ENCODE measurements around the gene VAV3. TPM values are rescaled to one million over a fixed set of nuclear protein-coding genes. Genes with fewer than 3 reads are reported as not detected.
A peak's percentile ranks its signal among the peaks of the same experiment; 100 is the strongest.

Gene VAV3
- polyA plus RNA-seq, 1 of the 3 experiments (the other 2 are of a cell fraction): not detected

- Histone ChIP-seq H3K79me2 (ENCODE audit: insufficient read depth) (no peaks in the 10 kb centered on the region), H4K20me1 (ENCODE audit: insufficient read depth) (no peaks in the 10 kb centered on the region), H3K4me1 (ENCODE audit: control insufficient read depth in 1 of 2, insufficient read depth in 2 of 2, low read depth in 1 of 2, low read length in 1 of 2) (peaks cover 0 to 9% of the 10 kb centered on the region in 2 experiments; a peak in 2 of 4 replicates), H3K4me3 (ENCODE audit: low read depth in 2 of 2, low read length in 1 of 2) (no peak overlapping the region), H3K9me2 (no peaks in the 10 kb centered on the region), H3K27ac (ENCODE audit: low read depth in 2 of 2, low read length in 1 of 2) (peak overlapping the region in 1 of 2 experiments; percentile 76; a peak in 2 of 4 replicates), H3F3A (replicated peaks; ENCODE audit: insufficient read depth) (no peaks in the 10 kb centered on the region), H3K9ac (no peak overlapping the region), H3K36me3 (replicated peaks in 1 of 2; ENCODE audit: control insufficient read depth in 1 of 2, insufficient read depth in 2 of 2, low read length in 1 of 2) (no peaks in the 10 kb centered on the region), H3K27me3 (ENCODE audit: insufficient read depth) (no peaks in the 10 kb centered on the region), H3K4me2 (no peak overlapping the region), H3K9me3 (no peaks in the 10 kb centered on the region), H2AFZ (ENCODE audit: low read depth) (no peak overlapping the region)
- POLR2A ChIA-PET: no interaction called here
- CTCF ChIA-PET: interaction anchor here (0.6 to 25.0 kb wide), 8 partner anchors 10 to 355 kb away, joined by 3 to 597 read pairs (median 3); no protein-coding TSS in a partner anchor
- peak; percentile 40 for DNase-seq
- WGBS (ENCODE audit: low lambda C conversion rate): 27% methylated on average over 3 of the region's 3 CpGs
- peak; percentile 84 for TF ChIP-seq GATA2 (CRISPR knock-in tag; IDR thresholded peaks at IDR 0.05)
- no peak for TF ChIP-seq NFIC (IDR thresholded peaks at IDR 0.05; ENCODE audit: borderline replicate concordance)
- no peak for TF ChIP-seq RXRA (IDR thresholded peaks at IDR 0.05; ENCODE audit: borderline replicate concordance, low read depth)
- no peak for TF ChIP-seq TAF1 (IDR thresholded peaks at IDR 0.05; ENCODE audit: borderline replicate concordance, low read depth, low read length)
- no peak for TF ChIP-seq MEF2A (IDR thresholded peaks at IDR 0.05; ENCODE audit: borderline replicate concordance, low read depth)
- no peak for TF ChIP-seq FOXM1 (IDR thresholded peaks at IDR 0.05; ENCODE audit: low read depth)
- no peak for TF ChIP-seq ZBTB33 (IDR thresholded peaks at IDR 0.05; ENCODE audit: borderline replicate concordance, low read depth)
- no peak for TF ChIP-seq USF2 (IDR thresholded peaks at IDR 0.05; ENCODE audit: borderline replicate concordance, low read depth, low read length)
- TF ChIP-seq JUND (IDR thresholded peaks at IDR 0.05): no peak
- no peak for TF ChIP-seq RFX5 (IDR thresholded peaks at IDR 0.05; ENCODE audit: low read length)
- TF ChIP-seq RCOR1 (IDR thresholded peaks at IDR 0.05; ENCODE audit: low read length): peak; percentile 91
- TF ChIP-seq FOSL2 (IDR thresholded peaks at IDR 0.05; ENCODE audit: borderline replicate concordance, low read depth): no peak
- peak; percentile 50; the same call in 1 of the 2 replicates for TF ChIP-seq TCF12 (IDR thresholded peaks at IDR 0.05)
- no peak for TF ChIP-seq TEAD4 (IDR thresholded peaks at IDR 0.05; ENCODE audit: borderline replicate concordance, insufficient read depth)
- no peak for TF ChIP-seq SMC3 (IDR thresholded peaks at IDR 0.05; ENCODE audit: low read depth, low read length)
- no peak for TF ChIP-seq NRF1 (IDR thresholded peaks at IDR 0.05; ENCODE audit: low read depth, low read length)
- no peak for TF ChIP-seq EZH2phosphoT487 (IDR thresholded peaks at IDR 0.05; ENCODE audit: borderline replicate concordance, low read depth)
- TF ChIP-seq SIN3A (IDR thresholded peaks at IDR 0.05; ENCODE audit: borderline replicate concordance, low read depth, low read length): no peak
- TF ChIP-seq REST (IDR thresholded peaks at IDR 0.05; ENCODE audit: low read depth, low read length): no peak
- TF ChIP-seq CHD2 (IDR thresholded peaks at IDR 0.05; ENCODE audit: low read length, partially characterized antibody): peak; percentile 52
- no peak for TF ChIP-seq POLR2AphosphoS5 (IDR thresholded peaks at IDR 0.05; ENCODE audit: low read depth, low read length)
- no peak for TF ChIP-seq FOXJ3 (CRISPR knock-in tag; IDR thresholded peaks at IDR 0.05)
- no peak for TF ChIP-seq GABPA (IDR thresholded peaks at IDR 0.05; ENCODE audit: low read depth)
- TF ChIP-seq IRF3 (IDR thresholded peaks at IDR 0.05; ENCODE audit: low read depth, low read length): no peak
Measured at GRCh38 chr1:107785496-107786202, 179.3 kb downstream of the VAV3 start.
